HEK293 (cell line): ENCODE data around the gene CNDP2.

Source experiments
- ATF2 ChIP-seq: fragments of 450-650 bp; formaldehyde crosslinking; IDR thresholded peaks from 2 replicates; pipeline ENCODE4 v1.5.1; 2016; ENCODE audit warnings: missing biosample characterization, missing genetic modification characterization, low read depth
- CTCF ChIP-seq: fragments of 450-650 bp; formaldehyde crosslinking; IDR thresholded peaks from 2 replicates; pipeline ENCODE4 v1.5.1; 2016; ENCODE audit warnings: missing biosample characterization, missing genetic modification characterization
- PATZ1 ChIP-seq: fragments of 450-650 bp; formaldehyde crosslinking; IDR thresholded peaks from 2 replicates; pipeline ENCODE4 v1.5.1; 2016; ENCODE audit warnings: missing biosample characterization, missing genetic modification characterization
- TCF7L2 ChIP-seq: IDR thresholded peaks from 2 replicates; pipeline ENCODE4 v1.6.1; 2011; ENCODE audit warnings: low read depth, mild to moderate bottlenecking, inconsistent platforms, low read length, moderate library complexity, borderline replicate concordance
- TRIM28 ChIP-seq: IDR thresholded peaks from 2 replicates; pipeline ENCODE4 v1.6.1; 2011; ENCODE audit warnings: low read length, control low read depth, borderline replicate concordance
- ZBTB21 ChIP-seq: fragments of 450-650 bp; formaldehyde crosslinking; IDR thresholded peaks from 2 replicates; pipeline ENCODE4 v1.5.1; 2017; ENCODE audit warnings: missing biosample characterization, missing genetic modification characterization
- ZBTB7A ChIP-seq: fragments of 450-650 bp; formaldehyde crosslinking; IDR thresholded peaks from 2 replicates; pipeline ENCODE4 v1.5.1; 2016; ENCODE audit warnings: low read depth, missing biosample characterization, missing genetic modification characterization
- ZBTB8A ChIP-seq: fragments of 450-650 bp; formaldehyde crosslinking; IDR thresholded peaks from 2 replicates; pipeline ENCODE4 v1.5.1; 2016; ENCODE audit warnings: missing biosample characterization, missing genetic modification characterization
- ZFP69B ChIP-seq: fragments of 450-650 bp; formaldehyde crosslinking; IDR thresholded peaks from 2 replicates; pipeline ENCODE4 v1.5.1; 2016; ENCODE audit warnings: missing biosample characterization, missing genetic modification characterization
- ZNF239 ChIP-seq: fragments of 450-650 bp; formaldehyde crosslinking; IDR thresholded peaks from 2 replicates; pipeline ENCODE4 v1.5.1; 2016; ENCODE audit warnings: missing biosample characterization, missing genetic modification characterization
- ZNF549 ChIP-seq: fragments of 450-650 bp; IDR thresholded peaks from 2 replicates; pipeline ENCODE4 v1.5.1; 2018; ENCODE audit warnings: missing biosample characterization, missing genetic modification characterization, mild to moderate bottlenecking, inconsistent platforms, moderate library complexity
- TF ChIP-seq, protein P1 (sequence below): fragments of 450-650 bp; formaldehyde crosslinking; IDR thresholded peaks from 2 replicates; pipeline ENCODE4 v1.5.1; 2016; ENCODE audit warnings: missing biosample characterization, missing genetic modification characterization
- TF ChIP-seq, protein P2 (sequence below): fragments of 450-650 bp; formaldehyde crosslinking; IDR thresholded peaks from 2 replicates; pipeline ENCODE4 v1.5.1; 2017; ENCODE audit warnings: missing biosample characterization, missing genetic modification characterization

- TF ChIP-seq CTCF (no peak), ZBTB21 (tag by site-specific recombination) (no peak), ZBTB7A (tag by site-specific recombination) (no peak), ZNF549 (tag by site-specific recombination) (no peak), ZFP69B (tag by site-specific recombination) (no peak), ZNF239 (tag by site-specific recombination) (no peak), TCF7L2 (no peak), ZBTB8A (tag by site-specific recombination) (no peak), TRIM28 (no peak), ATF2 (tag by site-specific recombination) (no peak), PATZ1 (tag by site-specific recombination) (no peak)
- TF ChIP-seq, protein P1, sequence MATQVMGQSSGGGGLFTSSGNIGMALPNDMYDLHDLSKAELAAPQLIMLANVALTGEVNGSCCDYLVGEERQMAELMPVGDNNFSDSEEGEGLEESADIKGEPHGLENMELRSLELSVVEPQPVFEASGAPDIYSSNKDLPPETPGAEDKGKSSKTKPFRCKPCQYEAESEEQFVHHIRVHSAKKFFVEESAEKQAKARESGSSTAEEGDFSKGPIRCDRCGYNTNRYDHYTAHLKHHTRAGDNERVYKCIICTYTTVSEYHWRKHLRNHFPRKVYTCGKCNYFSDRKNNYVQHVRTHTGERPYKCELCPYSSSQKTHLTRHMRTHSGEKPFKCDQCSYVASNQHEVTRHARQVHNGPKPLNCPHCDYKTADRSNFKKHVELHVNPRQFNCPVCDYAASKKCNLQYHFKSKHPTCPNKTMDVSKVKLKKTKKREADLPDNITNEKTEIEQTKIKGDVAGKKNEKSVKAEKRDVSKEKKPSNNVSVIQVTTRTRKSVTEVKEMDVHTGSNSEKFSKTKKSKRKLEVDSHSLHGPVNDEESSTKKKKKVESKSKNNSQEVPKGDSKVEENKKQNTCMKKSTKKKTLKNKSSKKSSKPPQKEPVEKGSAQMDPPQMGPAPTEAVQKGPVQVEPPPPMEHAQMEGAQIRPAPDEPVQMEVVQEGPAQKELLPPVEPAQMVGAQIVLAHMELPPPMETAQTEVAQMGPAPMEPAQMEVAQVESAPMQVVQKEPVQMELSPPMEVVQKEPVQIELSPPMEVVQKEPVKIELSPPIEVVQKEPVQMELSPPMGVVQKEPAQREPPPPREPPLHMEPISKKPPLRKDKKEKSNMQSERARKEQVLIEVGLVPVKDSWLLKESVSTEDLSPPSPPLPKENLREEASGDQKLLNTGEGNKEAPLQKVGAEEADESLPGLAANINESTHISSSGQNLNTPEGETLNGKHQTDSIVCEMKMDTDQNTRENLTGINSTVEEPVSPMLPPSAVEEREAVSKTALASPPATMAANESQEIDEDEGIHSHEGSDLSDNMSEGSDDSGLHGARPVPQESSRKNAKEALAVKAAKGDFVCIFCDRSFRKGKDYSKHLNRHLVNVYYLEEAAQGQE (tag by site-specific recombination) = no peak
- TF ChIP-seq, protein P2, sequence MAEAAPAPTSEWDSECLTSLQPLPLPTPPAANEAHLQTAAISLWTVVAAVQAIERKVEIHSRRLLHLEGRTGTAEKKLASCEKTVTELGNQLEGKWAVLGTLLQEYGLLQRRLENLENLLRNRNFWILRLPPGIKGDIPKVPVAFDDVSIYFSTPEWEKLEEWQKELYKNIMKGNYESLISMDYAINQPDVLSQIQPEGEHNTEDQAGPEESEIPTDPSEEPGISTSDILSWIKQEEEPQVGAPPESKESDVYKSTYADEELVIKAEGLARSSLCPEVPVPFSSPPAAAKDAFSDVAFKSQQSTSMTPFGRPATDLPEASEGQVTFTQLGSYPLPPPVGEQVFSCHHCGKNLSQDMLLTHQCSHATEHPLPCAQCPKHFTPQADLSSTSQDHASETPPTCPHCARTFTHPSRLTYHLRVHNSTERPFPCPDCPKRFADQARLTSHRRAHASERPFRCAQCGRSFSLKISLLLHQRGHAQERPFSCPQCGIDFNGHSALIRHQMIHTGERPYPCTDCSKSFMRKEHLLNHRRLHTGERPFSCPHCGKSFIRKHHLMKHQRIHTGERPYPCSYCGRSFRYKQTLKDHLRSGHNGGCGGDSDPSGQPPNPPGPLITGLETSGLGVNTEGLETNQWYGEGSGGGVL (tag by site-specific recombination) = no peak
These were observed 55.3 kb downstream of the CNDP2 start for GRCh38 chr18:74551452-74551851.
